ENCODE data around the gene DHFR.

Gene DHFR

GRCh38 chr5:80623999-80624398, 30.8 kb downstream of the DHFR start:
- H3K4me3 ChIP-seq (ENCODE audit: low read depth, low read length): no peak overlapping the region
- no peak for DNase-seq (ENCODE audit: low read depth, low spot score)
- in situ Hi-C loops (cut with HindIII; ENCODE audit: low sequenced_read_pairs): no loop called here
- no peak for TF ChIP-seq CTCF (IDR thresholded peaks at IDR 0.05; ENCODE audit: low read depth, low read length)

DNA sequence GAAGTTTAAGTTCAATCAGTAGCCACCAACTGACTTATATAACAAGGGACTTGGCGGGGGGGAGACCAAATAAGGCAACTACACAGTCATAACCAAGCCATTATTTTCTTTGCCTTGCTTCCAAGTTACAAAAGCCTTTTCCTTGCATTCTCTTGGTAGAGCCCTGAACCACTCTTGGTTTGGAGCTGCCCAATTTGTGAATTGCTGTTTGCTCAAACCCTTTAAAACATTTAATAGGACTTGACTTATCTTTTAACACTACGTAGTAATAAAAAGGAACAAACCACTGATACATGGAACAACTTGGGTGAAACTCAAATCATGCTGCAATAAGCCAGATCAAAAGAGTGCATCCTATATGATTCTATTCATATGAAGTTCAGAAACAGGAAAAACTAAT, 32.0 kb downstream of the DHFR start:
- no peak for DNase-seq (ENCODE audit: low read depth, low spot score)
- in situ Hi-C loops (cut with HindIII; ENCODE audit: low sequenced_read_pairs): no loop called here
- no peak for TF ChIP-seq CTCF (IDR thresholded peaks at IDR 0.05; ENCODE audit: low read depth, low read length)
- no peak overlapping the region for H3K4me3 ChIP-seq (ENCODE audit: low read depth, low read length)

DNA sequence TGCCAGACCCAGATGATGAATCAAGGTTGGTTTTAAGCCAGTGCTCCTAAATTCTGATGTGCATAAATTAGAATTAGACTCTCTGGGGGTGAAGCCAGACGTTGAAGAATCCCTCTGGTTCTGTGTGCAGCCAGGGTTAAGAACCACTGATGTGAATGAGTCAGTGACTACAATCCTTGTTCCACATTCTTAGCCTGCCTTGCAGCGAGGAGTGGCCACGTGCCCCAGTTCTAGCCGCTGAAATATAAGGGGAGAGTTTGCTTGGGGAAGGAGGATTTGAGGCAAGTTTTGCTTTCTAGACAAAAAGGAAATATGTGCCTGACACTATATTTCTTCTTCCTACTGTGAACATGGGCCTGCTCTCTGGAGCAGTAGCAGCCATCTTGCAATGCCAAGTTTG, 34.6 kb downstream of the DHFR start:
- peak; percentile 64 for DNase-seq (ENCODE audit: low read depth, low spot score)
- in situ Hi-C loops (cut with HindIII; ENCODE audit: low sequenced_read_pairs): no loop called here
- H3K4me3 ChIP-seq (ENCODE audit: low read depth, low read length): no peak overlapping the region
- no peak for TF ChIP-seq CTCF (IDR thresholded peaks at IDR 0.05; ENCODE audit: low read depth, low read length)

DNA sequence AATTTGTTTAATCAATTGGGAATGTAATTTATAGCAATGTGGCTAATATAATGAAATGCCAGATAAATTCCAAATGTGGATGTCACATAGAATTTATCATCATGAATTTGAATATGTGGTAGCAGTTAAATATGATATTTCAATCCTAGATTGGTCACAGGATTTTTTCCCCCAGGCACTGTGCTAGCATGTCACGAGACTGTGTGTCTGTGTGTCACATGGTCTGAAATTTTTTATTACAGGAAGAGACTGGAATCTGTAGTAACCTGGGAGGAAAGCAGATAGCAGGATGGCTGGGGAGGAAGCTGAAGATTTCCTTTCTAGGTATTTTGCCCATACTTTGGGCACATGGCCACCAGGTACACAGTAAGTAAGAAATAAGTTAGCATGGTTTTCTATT, 35.7 kb downstream of the DHFR start:
- DNase-seq (ENCODE audit: low read depth, low spot score): no peak
- in situ Hi-C loops (cut with HindIII; ENCODE audit: low sequenced_read_pairs): no loop called here
- TF ChIP-seq CTCF (IDR thresholded peaks at IDR 0.05; ENCODE audit: low read depth, low read length): no peak
- H3K4me3 ChIP-seq (ENCODE audit: low read depth, low read length): no peak overlapping the region

DNA sequence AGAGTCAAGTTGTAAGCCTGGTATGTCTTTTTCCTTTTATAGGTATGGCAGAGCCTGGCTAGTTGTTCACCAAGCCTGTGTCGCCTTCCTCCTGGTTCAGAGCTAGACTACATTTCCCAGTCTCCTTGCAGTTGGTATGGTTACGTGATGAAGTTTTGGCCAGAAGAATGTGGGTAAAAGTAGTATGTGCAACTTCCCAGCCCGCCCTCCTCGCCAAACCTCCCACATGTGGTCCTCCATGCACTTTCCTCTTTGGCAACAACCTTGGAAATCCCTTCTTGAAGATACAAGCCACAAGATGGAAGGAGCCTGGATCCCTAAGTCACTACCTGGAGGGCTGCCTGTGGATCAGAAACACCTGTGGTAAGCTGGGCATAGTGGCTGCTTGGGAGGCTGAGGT, 36.3 kb downstream of the DHFR start:
- in situ Hi-C loops (cut with HindIII; ENCODE audit: low sequenced_read_pairs): no loop called here
- no peak for TF ChIP-seq CTCF (IDR thresholded peaks at IDR 0.05; ENCODE audit: low read depth, low read length)
- H3K4me3 ChIP-seq (ENCODE audit: low read depth, low read length): no peak overlapping the region
- no peak for DNase-seq (ENCODE audit: low read depth, low spot score)

DNA sequence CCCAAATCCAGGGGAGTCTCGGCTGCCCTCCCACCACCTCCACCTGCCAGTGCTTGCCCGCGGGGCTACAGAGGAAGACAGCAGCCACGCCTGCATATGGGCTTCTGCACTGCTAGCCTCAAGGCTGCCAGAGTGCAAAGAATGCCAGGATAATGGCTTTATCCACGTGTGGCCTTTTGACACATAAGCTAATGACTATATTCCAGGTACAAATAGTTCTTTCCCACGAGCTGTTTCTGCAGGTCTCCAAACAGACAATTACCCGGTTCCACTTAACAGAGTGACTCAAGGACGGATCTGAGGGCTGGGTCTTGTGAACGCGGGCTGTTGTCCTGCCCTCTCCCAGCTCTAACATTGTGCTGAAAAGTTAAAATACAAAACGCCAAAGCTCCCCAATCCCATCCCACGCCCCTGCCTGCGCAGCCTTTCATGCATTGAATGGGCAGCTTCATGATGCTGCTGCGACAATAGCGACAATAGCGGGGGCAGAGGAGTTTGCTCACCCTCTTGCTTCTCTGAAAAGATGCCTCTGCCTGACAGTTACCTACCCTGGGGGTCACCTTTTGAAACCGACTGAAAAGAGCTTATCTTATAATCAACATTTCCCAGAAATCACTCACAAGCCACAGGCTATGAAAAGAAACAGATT, 39.4 kb downstream of the DHFR start:
- TF ChIP-seq CTCF (IDR thresholded peaks at IDR 0.05; ENCODE audit: low read depth, low read length): no peak
- no peak for DNase-seq (ENCODE audit: low read depth, low spot score)
- no peak overlapping the region for H3K4me3 ChIP-seq (ENCODE audit: low read depth, low read length)
- in situ Hi-C loops (cut with HindIII; ENCODE audit: low sequenced_read_pairs): no loop called here

- in situ Hi-C loops (cut with HindIII; ENCODE audit: low sequenced_read_pairs): no loop called here
- no peak for TF ChIP-seq CTCF (IDR thresholded peaks at IDR 0.05; ENCODE audit: low read depth, low read length)
- H3K4me3 ChIP-seq (ENCODE audit: low read depth, low read length): no peak overlapping the region
- no peak for DNase-seq (ENCODE audit: low read depth, low spot score)
Observed at GRCh38 chr5:80609692-80610091, 45.1 kb downstream of the DHFR start.

All from astrocyte of the spinal cord (primary cell).